WTC11 (cell line): ENCODE measurements around the gene OR4D10. TPM values are rescaled to one million over a fixed set of nuclear protein-coding genes. Genes with fewer than 3 reads are reported as not detected.

Experiments used
- ATAC-seq: fragments of 200-7000 bp; cut with Tn5 transposase; 2 replicates; pipeline ENCODE4 v1.10.0; 2021; ENCODE audit warnings: mild to moderate bottlenecking, moderate library complexity
- CTCF ChIA-PET: fragments of 300-600 bp; sonication (Branson Sonifier 250); formaldehyde crosslinking; loops from one replicate; lab custom pipeline; 2021; ENCODE audit warnings: antibody characterized with exemption; lab: Charles Lee
- POLR2A ChIA-PET: fragments of 350-600 bp; sonication (Branson Sonifier 250); formaldehyde crosslinking; loops from one replicate; lab custom pipeline; 2021; ENCODE audit warnings: antibody characterized with exemption; lab: Charles Lee
- DNase-seq: peaks from one replicate; pipeline ENCODE4 v3.0.0; 2021; ENCODE audit warnings: low spot score
- H3K27ac Mint-ChIP-seq: 2 replicates; pipeline ENCODE4 v1.8.0; 2021; ENCODE audit warnings: mixed read lengths
- H3K27me3 Mint-ChIP-seq: 2 replicates; pipeline ENCODE4 v1.8.0; 2021; ENCODE audit warnings: low read depth, mild to moderate bottlenecking, moderate library complexity, mixed read lengths
- H3K36me3 Mint-ChIP-seq: 2 replicates; pipeline ENCODE4 v1.8.0; 2021; ENCODE audit warnings: mixed read lengths
- H3K4me1 Mint-ChIP-seq: 2 replicates; pipeline ENCODE4 v1.8.0; 2022; ENCODE audit warnings: mixed read lengths
- H3K4me3 Mint-ChIP-seq: 2 replicates; pipeline ENCODE4 v1.8.0; 2021; ENCODE audit warnings: mild to moderate bottlenecking, moderate library complexity, mixed read lengths
- H3K9me3 Mint-ChIP-seq: 2 replicates; pipeline ENCODE4 v1.8.0; 2021; ENCODE audit warnings: mixed read lengths
- ATF1 ChIP-seq: sonication (generic); formaldehyde crosslinking; IDR thresholded peaks from 2 replicates; pipeline ENCODE4 v1.8.1; 2023; ENCODE audit warnings: mild to moderate bottlenecking, moderate library complexity, missing genetic modification reagents
- ATF2 ChIP-seq: sonication (generic); formaldehyde crosslinking; IDR thresholded peaks from 2 replicates; pipeline ENCODE4 v1.8.1; 2022; ENCODE audit warnings: low read depth, missing genetic modification reagents, borderline replicate concordance
- CREB1 ChIP-seq: sonication (generic); formaldehyde crosslinking; IDR thresholded peaks from 2 replicates; pipeline ENCODE4 v1.8.0; 2023; ENCODE audit warnings: mild to moderate bottlenecking, missing genetic modification reagents
- ETV6 ChIP-seq: sonication (generic); formaldehyde crosslinking; IDR thresholded peaks from 2 replicates; pipeline ENCODE4 v1.8.1; 2022; ENCODE audit warnings: mild to moderate bottlenecking, missing genetic modification reagents
- KAT7 ChIP-seq: sonication (generic); formaldehyde crosslinking; IDR thresholded peaks from 2 replicates; pipeline ENCODE4 v1.8.1; 2023; ENCODE audit warnings: missing genetic modification reagents, mild to moderate bottlenecking, borderline replicate concordance
- NFATC4 ChIP-seq: fragments of 250-450 bp; sonication (Bioruptor Pico); IDR thresholded peaks from 2 replicates; pipeline ENCODE4 v1.9.0; 2021; ENCODE audit warnings: mild to moderate bottlenecking
- NR3C1 ChIP-seq: sonication (generic); formaldehyde crosslinking; conservative IDR thresholded peaks from 2 replicates; pipeline ENCODE4 v1.8.1; 2023; ENCODE audit warnings: low read depth, mild to moderate bottlenecking, missing genetic modification reagents
- RORB ChIP-seq: fragments of 250-450 bp; sonication (Bioruptor Pico); IDR thresholded peaks from 2 replicates; pipeline ENCODE4 v1.9.0; 2021; ENCODE audit warnings: mild to moderate bottlenecking
- TEAD1 ChIP-seq: sonication (generic); formaldehyde crosslinking; IDR thresholded peaks from 2 replicates; pipeline ENCODE4 v1.8.0; 2022; ENCODE audit warnings: mild to moderate bottlenecking, missing genetic modification reagents
- TP53 ChIP-seq: sonication (generic); formaldehyde crosslinking; IDR thresholded peaks from 2 replicates; pipeline ENCODE4 v1.8.1; 2023; ENCODE audit warnings: mild to moderate bottlenecking, missing genetic modification reagents
- ZBTB43 ChIP-seq: sonication (generic); formaldehyde crosslinking; IDR thresholded peaks from 2 replicates; pipeline ENCODE4 v1.8.1; 2023; ENCODE audit warnings: mild to moderate bottlenecking, missing genetic modification reagents
- ZNF317 ChIP-seq: sonication (generic); formaldehyde crosslinking; IDR thresholded peaks from 2 replicates; pipeline ENCODE4 v1.8.1; 2023; ENCODE audit warnings: low read depth, mild to moderate bottlenecking, moderate library complexity, missing genetic modification reagents, borderline replicate concordance
- ZNF416 ChIP-seq: fragments of 250-450 bp; sonication (Bioruptor Pico); IDR thresholded peaks from 2 replicates; pipeline ENCODE4 v1.9.0; 2021; ENCODE audit warnings: mild to moderate bottlenecking, inconsistent platforms
- total RNA-seq: library from RNA; stranded (reverse); gene quantifications from 3 replicates; pipeline ENCODE4 v1.2.3, GENCODE V29; 2021
- TF ChIP-seq, protein P1 (sequence below): sonication (generic); formaldehyde crosslinking; IDR thresholded peaks from 2 replicates; pipeline ENCODE4 v1.8.1; 2022; ENCODE audit warnings: low read depth, mild to moderate bottlenecking, moderate library complexity, missing genetic modification reagents, borderline replicate concordance
- TF ChIP-seq, protein P2 (sequence below): sonication (generic); formaldehyde crosslinking; IDR thresholded peaks from 2 replicates; pipeline ENCODE4 v1.8.1; 2023; ENCODE audit warnings: mild to moderate bottlenecking, missing genetic modification reagents, borderline replicate concordance
- TF ChIP-seq, protein P3 (sequence below): sonication (generic); formaldehyde crosslinking; IDR thresholded peaks from 2 replicates; pipeline ENCODE4 v1.8.0; 2023; ENCODE audit warnings: missing genetic modification reagents, mild to moderate bottlenecking, borderline replicate concordance

OR4D10 gene
- total RNA-seq, 1 experiment from 2014 or later: not detected

DNA sequence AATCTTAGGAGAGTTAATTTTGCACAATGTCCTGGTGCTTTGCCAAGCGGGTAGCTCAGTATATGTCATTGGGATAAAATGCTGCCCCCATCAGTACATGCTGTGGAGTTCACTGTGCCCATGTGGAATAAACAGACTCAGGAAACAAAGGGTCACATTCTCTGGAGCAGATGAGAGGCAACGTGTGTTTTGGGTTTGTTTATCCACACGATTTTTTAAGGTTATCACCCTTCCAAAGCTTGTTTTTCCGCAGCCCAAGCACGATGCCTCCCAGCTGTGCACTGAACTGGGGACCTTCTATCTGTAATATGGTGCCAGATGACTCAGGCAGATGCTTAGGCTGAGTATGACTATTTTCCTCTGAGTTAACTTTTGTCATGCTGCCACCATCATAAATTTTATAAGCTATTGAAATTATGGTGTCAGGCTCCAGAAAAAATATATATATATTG lies 9.9 kb upstream of the OR4D10 start:
- no peak for DNase-seq
- Mint-ChIP-seq H3K9me3 (no peaks in the 10 kb centered on the region), H3K4me3 (no peak overlapping the region), H3K27me3 (no peaks in the 10 kb centered on the region), H3K4me1 (no peaks in the 10 kb centered on the region), H3K36me3 (no peaks in the 10 kb centered on the region), H3K27ac (no peak overlapping the region)
- peak; percentile 76 for ATAC-seq
- ChIA-PET POLR2A (no interaction called here), CTCF (interaction anchor here (0.6 to 1.2 kb wide), 4 partner anchors 17 to 217 kb away, joined by 3 to 4 read pairs (median 3); no protein-coding TSS in a partner anchor)
- TF ChIP-seq ZBTB43 (CRISPR knock-in tag): no peak
- TF ChIP-seq TP53: no peak
- no peak for TF ChIP-seq NFATC4 (CRISPR knock-in tag)
- TF ChIP-seq, protein P1, sequence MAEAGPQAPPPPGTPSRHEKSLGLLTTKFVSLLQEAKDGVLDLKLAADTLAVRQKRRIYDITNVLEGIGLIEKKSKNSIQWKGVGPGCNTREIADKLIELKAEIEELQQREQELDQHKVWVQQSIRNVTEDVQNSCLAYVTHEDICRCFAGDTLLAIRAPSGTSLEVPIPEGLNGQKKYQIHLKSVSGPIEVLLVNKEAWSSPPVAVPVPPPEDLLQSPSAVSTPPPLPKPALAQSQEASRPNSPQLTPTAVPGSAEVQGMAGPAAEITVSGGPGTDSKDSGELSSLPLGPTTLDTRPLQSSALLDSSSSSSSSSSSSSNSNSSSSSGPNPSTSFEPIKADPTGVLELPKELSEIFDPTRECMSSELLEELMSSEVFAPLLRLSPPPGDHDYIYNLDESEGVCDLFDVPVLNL (CRISPR knock-in tag): no peak
- no peak for TF ChIP-seq TEAD1 (CRISPR knock-in tag)
- TF ChIP-seq RORB: no peak
- TF ChIP-seq ETV6 (CRISPR knock-in tag): no peak

DNA sequence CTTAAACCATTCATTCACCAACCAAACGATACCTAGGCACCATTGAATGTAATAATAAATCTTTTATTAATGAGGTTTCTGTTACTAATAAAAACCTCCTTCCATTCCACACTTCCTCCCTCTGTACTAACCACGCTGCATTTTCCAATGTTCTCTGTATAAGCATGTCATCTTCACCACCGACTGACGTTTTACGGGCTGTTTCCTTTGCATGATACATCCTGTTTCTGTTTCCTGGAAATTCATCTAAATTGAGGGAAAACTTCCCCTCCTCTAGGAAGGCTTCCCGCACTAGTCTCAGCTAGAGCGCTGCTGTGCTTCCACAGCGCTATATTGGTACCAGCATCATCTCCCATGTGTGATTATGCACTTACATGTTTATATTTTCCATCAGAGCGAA lies 2.1 kb downstream of the OR4D10 start:
- ATAC-seq (no peak), DNase-seq (no peak)
- no peak overlapping the region for H3K27ac Mint-ChIP-seq
- H3K4me3 Mint-ChIP-seq: no peak overlapping the region
- CTCF ChIA-PET: no interaction called here
- H3K36me3 Mint-ChIP-seq: no peaks in the 10 kb centered on the region
- H3K4me1 Mint-ChIP-seq: no peaks in the 10 kb centered on the region
- POLR2A ChIA-PET: no interaction called here
- TF ChIP-seq, protein P2, sequence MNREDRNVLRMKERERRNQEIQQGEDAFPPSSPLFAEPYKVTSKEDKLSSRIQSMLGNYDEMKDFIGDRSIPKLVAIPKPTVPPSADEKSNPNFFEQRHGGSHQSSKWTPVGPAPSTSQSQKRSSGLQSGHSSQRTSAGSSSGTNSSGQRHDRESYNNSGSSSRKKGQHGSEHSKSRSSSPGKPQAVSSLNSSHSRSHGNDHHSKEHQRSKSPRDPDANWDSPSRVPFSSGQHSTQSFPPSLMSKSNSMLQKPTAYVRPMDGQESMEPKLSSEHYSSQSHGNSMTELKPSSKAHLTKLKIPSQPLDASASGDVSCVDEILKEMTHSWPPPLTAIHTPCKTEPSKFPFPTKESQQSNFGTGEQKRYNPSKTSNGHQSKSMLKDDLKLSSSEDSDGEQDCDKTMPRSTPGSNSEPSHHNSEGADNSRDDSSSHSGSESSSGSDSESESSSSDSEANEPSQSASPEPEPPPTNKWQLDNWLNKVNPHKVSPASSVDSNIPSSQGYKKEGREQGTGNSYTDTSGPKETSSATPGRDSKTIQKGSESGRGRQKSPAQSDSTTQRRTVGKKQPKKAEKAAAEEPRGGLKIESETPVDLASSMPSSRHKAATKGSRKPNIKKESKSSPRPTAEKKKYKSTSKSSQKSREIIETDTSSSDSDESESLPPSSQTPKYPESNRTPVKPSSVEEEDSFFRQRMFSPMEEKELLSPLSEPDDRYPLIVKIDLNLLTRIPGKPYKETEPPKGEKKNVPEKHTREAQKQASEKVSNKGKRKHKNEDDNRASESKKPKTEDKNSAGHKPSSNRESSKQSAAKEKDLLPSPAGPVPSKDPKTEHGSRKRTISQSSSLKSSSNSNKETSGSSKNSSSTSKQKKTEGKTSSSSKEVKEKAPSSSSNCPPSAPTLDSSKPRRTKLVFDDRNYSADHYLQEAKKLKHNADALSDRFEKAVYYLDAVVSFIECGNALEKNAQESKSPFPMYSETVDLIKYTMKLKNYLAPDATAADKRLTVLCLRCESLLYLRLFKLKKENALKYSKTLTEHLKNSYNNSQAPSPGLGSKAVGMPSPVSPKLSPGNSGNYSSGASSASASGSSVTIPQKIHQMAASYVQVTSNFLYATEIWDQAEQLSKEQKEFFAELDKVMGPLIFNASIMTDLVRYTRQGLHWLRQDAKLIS (CRISPR knock-in tag): no peak
- TF ChIP-seq CREB1: no peak
- no peak for TF ChIP-seq ATF1 (CRISPR knock-in tag)
- no peak for TF ChIP-seq NR3C1 (CRISPR knock-in tag)
- no peak for TF ChIP-seq ZNF317
- TF ChIP-seq, protein P3, sequence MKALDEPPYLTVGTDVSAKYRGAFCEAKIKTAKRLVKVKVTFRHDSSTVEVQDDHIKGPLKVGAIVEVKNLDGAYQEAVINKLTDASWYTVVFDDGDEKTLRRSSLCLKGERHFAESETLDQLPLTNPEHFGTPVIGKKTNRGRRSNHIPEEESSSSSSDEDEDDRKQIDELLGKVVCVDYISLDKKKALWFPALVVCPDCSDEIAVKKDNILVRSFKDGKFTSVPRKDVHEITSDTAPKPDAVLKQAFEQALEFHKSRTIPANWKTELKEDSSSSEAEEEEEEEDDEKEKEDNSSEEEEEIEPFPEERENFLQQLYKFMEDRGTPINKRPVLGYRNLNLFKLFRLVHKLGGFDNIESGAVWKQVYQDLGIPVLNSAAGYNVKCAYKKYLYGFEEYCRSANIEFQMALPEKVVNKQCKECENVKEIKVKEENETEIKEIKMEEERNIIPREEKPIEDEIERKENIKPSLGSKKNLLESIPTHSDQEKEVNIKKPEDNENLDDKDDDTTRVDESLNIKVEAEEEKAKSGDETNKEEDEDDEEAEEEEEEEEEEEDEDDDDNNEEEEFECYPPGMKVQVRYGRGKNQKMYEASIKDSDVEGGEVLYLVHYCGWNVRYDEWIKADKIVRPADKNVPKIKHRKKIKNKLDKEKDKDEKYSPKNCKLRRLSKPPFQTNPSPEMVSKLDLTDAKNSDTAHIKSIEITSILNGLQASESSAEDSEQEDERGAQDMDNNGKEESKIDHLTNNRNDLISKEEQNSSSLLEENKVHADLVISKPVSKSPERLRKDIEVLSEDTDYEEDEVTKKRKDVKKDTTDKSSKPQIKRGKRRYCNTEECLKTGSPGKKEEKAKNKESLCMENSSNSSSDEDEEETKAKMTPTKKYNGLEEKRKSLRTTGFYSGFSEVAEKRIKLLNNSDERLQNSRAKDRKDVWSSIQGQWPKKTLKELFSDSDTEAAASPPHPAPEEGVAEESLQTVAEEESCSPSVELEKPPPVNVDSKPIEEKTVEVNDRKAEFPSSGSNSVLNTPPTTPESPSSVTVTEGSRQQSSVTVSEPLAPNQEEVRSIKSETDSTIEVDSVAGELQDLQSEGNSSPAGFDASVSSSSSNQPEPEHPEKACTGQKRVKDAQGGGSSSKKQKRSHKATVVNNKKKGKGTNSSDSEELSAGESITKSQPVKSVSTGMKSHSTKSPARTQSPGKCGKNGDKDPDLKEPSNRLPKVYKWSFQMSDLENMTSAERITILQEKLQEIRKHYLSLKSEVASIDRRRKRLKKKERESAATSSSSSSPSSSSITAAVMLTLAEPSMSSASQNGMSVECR (CRISPR knock-in tag): no peak
- TF ChIP-seq KAT7 (CRISPR knock-in tag): no peak
- no peak for TF ChIP-seq ZNF416 (CRISPR knock-in tag)
- no peak for TF ChIP-seq ATF2 (CRISPR knock-in tag)
- H3K9me3 Mint-ChIP-seq: no peaks in the 10 kb centered on the region
- H3K27me3 Mint-ChIP-seq: no peaks in the 10 kb centered on the region; the same call in none of the 2 replicates
